Neural progenitor cell (in vitro differentiated cells): Measurements from ENCODE around the gene ARHGAP30. TPM values are rescaled to one million over a fixed set of nuclear protein-coding genes. Genes with fewer than 3 reads are reported as not detected.

Source experiments
- DNase-seq: peaks from one replicate; pipeline ENCODE4 v3.0.0-alpha.2; 2016; ENCODE audit warnings: low spot score
- H2AFZ ChIP-seq: fragments of 200-600 bp; sonication (generic); replicated peaks from 2 replicates; pipeline ENCODE4 v1.6.1; 2016; ENCODE audit warnings: antibody characterized with exemption
- H3F3A ChIP-seq: fragments of 200-600 bp; sonication (generic); 2 replicates; pipeline ENCODE4 v1.6.1; 2016; ENCODE audit warnings: antibody characterized with exemption, low read depth
- H3K27ac ChIP-seq: fragments of 200-600 bp; sonication (generic); 2 replicates; pipeline ENCODE4 v1.5.1; 2016; ENCODE audit warnings: mild to moderate bottlenecking
- H3K27me3 ChIP-seq: fragments of 200-600 bp; sonication (generic); 2 replicates; pipeline ENCODE4 v1.6.1; 2016; ENCODE audit warnings: mild to moderate bottlenecking, moderate library complexity
- H3K36me3 ChIP-seq: fragments of 200-600 bp; sonication (generic); 2 replicates; pipeline ENCODE4 v1.5.1; 2016
- H3K4me1 ChIP-seq: fragments of 200-600 bp; sonication (generic); 2 replicates; pipeline ENCODE4 v1.6.1; 2016; ENCODE audit warnings: mixed run types
- H3K4me2 ChIP-seq: fragments of 200-600 bp; sonication (generic); 2 replicates; pipeline ENCODE4 v1.6.1; 2016
- H3K4me3 ChIP-seq: fragments of 200-600 bp; sonication (generic); 2 replicates; pipeline ENCODE4 v1.5.1; 2016
- H3K79me2 ChIP-seq: fragments of 200-600 bp; sonication (generic); 2 replicates; pipeline ENCODE4 v1.6.1; 2016; ENCODE audit warnings: low read depth
- H3K9ac ChIP-seq: fragments of 200-600 bp; sonication (generic); 2 replicates; pipeline ENCODE4 v1.6.1; 2016
- H3K9me3 ChIP-seq: fragments of 200-600 bp; sonication (generic); 2 replicates; pipeline ENCODE4 v1.5.1; 2016; ENCODE audit warnings: low read depth
- H4K20me1 ChIP-seq: fragments of 200-600 bp; sonication (generic); 2 replicates; pipeline ENCODE4 v1.6.1; 2016; ENCODE audit warnings: low read depth
- H3K27ac Mint-ChIP-seq: 3 replicates; pipeline ENCODE4 v1.8.0; 2021; ENCODE audit warnings: mixed read lengths
- H3K27me3 Mint-ChIP-seq: 2 replicates; pipeline ENCODE4 v1.8.0; 2022; ENCODE audit warnings: low read depth, mild to moderate bottlenecking, inconsistent platforms, moderate library complexity, mixed read lengths; ENCODE audit not compliant: insufficient read depth
- H3K36me3 Mint-ChIP-seq: 3 replicates; pipeline ENCODE4 v1.8.0; 2021; ENCODE audit warnings: mixed read lengths
- H3K4me1 Mint-ChIP-seq: 3 replicates; pipeline ENCODE4 v1.8.0; 2021; ENCODE audit warnings: mixed read lengths
- H3K4me3 Mint-ChIP-seq: 3 replicates; pipeline ENCODE4 v1.8.0; 2021; ENCODE audit warnings: mild to moderate bottlenecking, moderate library complexity, mixed read lengths
- H3K9me3 Mint-ChIP-seq: 3 replicates; pipeline ENCODE4 v1.8.0; 2020; ENCODE audit warnings: mixed read lengths
- CTCF ChIP-seq: fragments of 200-600 bp; sonication (generic); IDR thresholded peaks from 2 replicates; pipeline ENCODE4 v1.5.1; 2017; ENCODE audit warnings: antibody characterized with exemption, mild to moderate bottlenecking
- EZH2 ChIP-seq: fragments of 200-600 bp; sonication (generic); IDR thresholded peaks from 2 replicates; pipeline ENCODE4 v1.6.1; 2017; ENCODE audit warnings: antibody characterized with exemption, mild to moderate bottlenecking, moderate library complexity
- EZH2phosphoT487 ChIP-seq: fragments of 200-600 bp; sonication (generic); IDR thresholded peaks from 2 replicates; pipeline ENCODE4 v1.6.1; 2017; ENCODE audit warnings: antibody characterized with exemption
- total RNA-seq: library from RNA; depleted of rRNA; stranded (reverse); fragments of >200 nt; gene quantifications from 2 replicates; pipeline ENCODE4 v1.2.3, GENCODE V29; 2015; ENCODE audit warnings: low replicate concordance

Gene ARHGAP30
- total RNA-seq, 1 donor from 2014 or later: not detected

GRCh38 chr1:161115132-161115711 lies 45.5 kb upstream of the ARHGAP30 start:
- no peak for DNase-seq
- Mint-ChIP-seq H3K9me3 (no peaks in the 10 kb centered on the region), H3K27me3 (peaks cover 7% of the 10 kb centered on the region), H3K27ac (no peak overlapping the region), H3K36me3 (peaks cover 6% of the 10 kb centered on the region), H3K4me3 (no peak overlapping the region), H3K4me1 (peaks cover 25% of the 10 kb centered on the region)
- Histone ChIP-seq H3K9me3 (no peaks in the 10 kb centered on the region), H3K79me2 (peaks cover 91% of the 10 kb centered on the region), H3K4me3 (no peak overlapping the region), H3K36me3 (no peaks in the 10 kb centered on the region), H3K27ac (no peak overlapping the region), H3F3A (peaks cover 30% of the 10 kb centered on the region), H2AFZ (no peak overlapping the region), H3K27me3 (no peaks in the 10 kb centered on the region), H3K4me1 (peaks cover 11% of the 10 kb centered on the region), H3K9ac (no peak overlapping the region), H3K4me2 (no peak overlapping the region), H4K20me1 (peaks cover 41% of the 10 kb centered on the region)
- TF ChIP-seq CTCF (no peak), EZH2phosphoT487 (no peak), EZH2 (no peak)

GRCh38 chr1:161114556-161114955 lies 44.9 kb upstream of the ARHGAP30 start:
- Mint-ChIP-seq H3K4me1 (peaks cover 20% of the 10 kb centered on the region), H3K27me3 (peaks cover 7% of the 10 kb centered on the region), H3K4me3 (no peak overlapping the region), H3K9me3 (no peaks in the 10 kb centered on the region), H3K36me3 (peaks cover 2% of the 10 kb centered on the region), H3K27ac (no peak overlapping the region)
- TF ChIP-seq EZH2: no peak
- TF ChIP-seq CTCF: no peak
- no peak for TF ChIP-seq EZH2phosphoT487
- Histone ChIP-seq H3K9me3 (no peaks in the 10 kb centered on the region), H2AFZ (no peak overlapping the region), H3K27ac (no peak overlapping the region), H3K4me1 (peaks cover 10% of the 10 kb centered on the region), H3K9ac (no peak overlapping the region), H3K4me2 (no peak overlapping the region), H3K79me2 (peaks cover 97% of the 10 kb centered on the region), H3F3A (peaks cover 24% of the 10 kb centered on the region), H3K27me3 (no peaks in the 10 kb centered on the region), H3K4me3 (no peak overlapping the region), H4K20me1 (peaks cover 38% of the 10 kb centered on the region), H3K36me3 (no peaks in the 10 kb centered on the region)
- no peak for DNase-seq

GRCh38 chr1:161113915-161114314 lies 44.2 kb upstream of the ARHGAP30 start:
- Mint-ChIP-seq H3K27me3 (peaks cover 7% of the 10 kb centered on the region), H3K36me3 (peaks cover 4% of the 10 kb centered on the region), H3K9me3 (no peaks in the 10 kb centered on the region), H3K4me3 (no peak overlapping the region), H3K27ac (no peak overlapping the region), H3K4me1 (peaks cover 13% of the 10 kb centered on the region)
- peaks cover 97% of the 10 kb centered on the region for H3K79me2 ChIP-seq
- TF ChIP-seq EZH2 (no peak), EZH2phosphoT487 (no peak), CTCF (no peak)
- no peak for DNase-seq
- H2AFZ ChIP-seq: no peak overlapping the region
- H3K9ac ChIP-seq: no peak overlapping the region
- H3K4me1 ChIP-seq: peaks cover 4% of the 10 kb centered on the region
- H3K27me3 ChIP-seq: no peaks in the 10 kb centered on the region
- H4K20me1 ChIP-seq: peaks cover 32% of the 10 kb centered on the region
- no peak overlapping the region for H3K4me2 ChIP-seq
- no peaks in the 10 kb centered on the region for H3K9me3 ChIP-seq
- H3K4me3 ChIP-seq: no peak overlapping the region
- H3K36me3 ChIP-seq: no peaks in the 10 kb centered on the region
- H3F3A ChIP-seq: peaks cover 18% of the 10 kb centered on the region
- no peak overlapping the region for H3K27ac ChIP-seq
